Endodermal cell (in vitro differentiated cells): Measurements from ENCODE around the gene UNC119. TPM values are rescaled to one million over a fixed set of nuclear protein-coding genes. Genes with fewer than 3 reads are reported as not detected.

Experiments
- DNase-seq: peaks from one replicate; pipeline ENCODE4 v3.0.0-alpha.2; 2017
- H3K27ac ChIP-seq: 2 replicates; pipeline ENCODE4 v1.5.1; 2013; ENCODE audit warnings: mild to moderate bottlenecking, low read depth, low read length, moderate library complexity
- H3K27me3 ChIP-seq: 2 replicates; pipeline ENCODE4 v1.6.1; 2013; ENCODE audit warnings: mild to moderate bottlenecking, low read length, moderate library complexity; ENCODE audit not compliant: insufficient read depth, control insufficient read depth, poor library complexity, severe bottlenecking
- H3K36me3 ChIP-seq: 2 replicates; pipeline ENCODE4 v1.7.0; 2013; ENCODE audit warnings: mild to moderate bottlenecking, low read length, moderate library complexity; ENCODE audit not compliant: control insufficient read depth, insufficient read depth
- H3K4me1 ChIP-seq: one replicate; pipeline ENCODE4 v1.7.0; 2013; ENCODE audit warnings: low read length; ENCODE audit not compliant: control insufficient read depth, insufficient read depth
- H3K4me3 ChIP-seq: 2 replicates; pipeline ENCODE4 v1.5.1; 2013; ENCODE audit warnings: mild to moderate bottlenecking, low read length, moderate library complexity
- H3K9ac ChIP-seq: 2 replicates; pipeline ENCODE4 v1.6.1; 2013; ENCODE audit warnings: mild to moderate bottlenecking, low read length, moderate library complexity; ENCODE audit not compliant: poor library complexity, severe bottlenecking; ENCODE audit errors: extremely low read depth
- H3K9me3 ChIP-seq: 2 replicates; pipeline ENCODE4 v1.6.1; 2013; ENCODE audit warnings: mild to moderate bottlenecking, low read length, moderate library complexity; ENCODE audit not compliant: control insufficient read depth
- H3K27ac Mint-ChIP-seq: 2 replicates; pipeline ENCODE4 v1.8.0; 2020; ENCODE audit warnings: mixed read lengths
- H3K27me3 Mint-ChIP-seq: 2 replicates; pipeline ENCODE4 v1.8.0; 2021; ENCODE audit warnings: mild to moderate bottlenecking, mixed read lengths; ENCODE audit not compliant: insufficient read depth
- H3K36me3 Mint-ChIP-seq: 2 replicates; pipeline ENCODE4 v1.8.0; 2020; ENCODE audit warnings: low read depth, mixed read lengths
- H3K4me1 Mint-ChIP-seq: 2 replicates; pipeline ENCODE4 v1.8.0; 2020; ENCODE audit warnings: mixed read lengths
- H3K4me3 Mint-ChIP-seq: 2 replicates; pipeline ENCODE4 v1.8.0; 2020; ENCODE audit warnings: mild to moderate bottlenecking, moderate library complexity, mixed read lengths
- H3K9me3 Mint-ChIP-seq: 2 replicates; pipeline ENCODE4 v1.8.0; 2020; ENCODE audit warnings: mild to moderate bottlenecking, mixed read lengths
- WGBS, 2 experiments: methylation state at CpG; one replicate each; pipeline versions ENCODE4 v1.1.5 to v1.1.7; 2013; ENCODE audit warnings: missing lambda C conversion rate in 2 of 2, mixed read lengths in 1 of 2; ENCODE audit not compliant: insufficient coverage in 1 of 2, insufficient read length in 1 of 2; 5-methylcytosine and 5-hydroxymethylcytosine counted together
- total RNA-seq, 2 donors: library from RNA; stranded (reverse); fragmentation: NEBNext Ultra II Directional in 1 of 2; extraction: Animal tissue kit (Norgen Biotek cat#: 25700) in 1 of 2; gene quantifications; 2 replicates in 1 of 2; 3 replicates in 1 of 2; pipeline ENCODE4 v1.2.1, GENCODE V29; 2021
- TF ChIP-seq, protein P1 (sequence below): fragments of 200-600 bp; sonication (generic); conservative IDR thresholded peaks from 2 replicates; pipeline ENCODE4 v1.5.0; 2021; ENCODE audit warnings: antibody characterized with exemption, mild to moderate bottlenecking

The UNC119 gene
- total RNA-seq, 2 donors from 2014 or later = 46.7 to 59.0 TPM

GRCh38 chr17:28501421-28502284, 50.8 kb downstream of the UNC119 start:
- Histone ChIP-seq H3K9me3 (no peaks in the 10 kb centered on the region), H3K4me3 (no peak overlapping the region), H3K36me3 (no peaks in the 10 kb centered on the region), H3K27me3 (peaks cover 8% of the 10 kb centered on the region), H3K27ac (no peak overlapping the region), H3K4me1 (no peaks in the 10 kb centered on the region), H3K9ac (no peak overlapping the region)
- Mint-ChIP-seq H3K27me3 (peaks cover 4% of the 10 kb centered on the region), H3K4me3 (no peak overlapping the region), H3K4me1 (peaks cover 9% of the 10 kb centered on the region), H3K27ac (no peak overlapping the region), H3K36me3 (no peaks in the 10 kb centered on the region), H3K9me3 (no peaks in the 10 kb centered on the region)
- no peak for DNase-seq
- TF ChIP-seq, protein P1, sequence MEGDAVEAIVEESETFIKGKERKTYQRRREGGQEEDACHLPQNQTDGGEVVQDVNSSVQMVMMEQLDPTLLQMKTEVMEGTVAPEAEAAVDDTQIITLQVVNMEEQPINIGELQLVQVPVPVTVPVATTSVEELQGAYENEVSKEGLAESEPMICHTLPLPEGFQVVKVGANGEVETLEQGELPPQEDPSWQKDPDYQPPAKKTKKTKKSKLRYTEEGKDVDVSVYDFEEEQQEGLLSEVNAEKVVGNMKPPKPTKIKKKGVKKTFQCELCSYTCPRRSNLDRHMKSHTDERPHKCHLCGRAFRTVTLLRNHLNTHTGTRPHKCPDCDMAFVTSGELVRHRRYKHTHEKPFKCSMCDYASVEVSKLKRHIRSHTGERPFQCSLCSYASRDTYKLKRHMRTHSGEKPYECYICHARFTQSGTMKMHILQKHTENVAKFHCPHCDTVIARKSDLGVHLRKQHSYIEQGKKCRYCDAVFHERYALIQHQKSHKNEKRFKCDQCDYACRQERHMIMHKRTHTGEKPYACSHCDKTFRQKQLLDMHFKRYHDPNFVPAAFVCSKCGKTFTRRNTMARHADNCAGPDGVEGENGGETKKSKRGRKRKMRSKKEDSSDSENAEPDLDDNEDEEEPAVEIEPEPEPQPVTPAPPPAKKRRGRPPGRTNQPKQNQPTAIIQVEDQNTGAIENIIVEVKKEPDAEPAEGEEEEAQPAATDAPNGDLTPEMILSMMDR = no peak
- WGBS, 2 experiments = 84 to 91% methylated on average over 2 to 3 of the region's 3 CpGs

- Histone ChIP-seq H3K36me3 (no peaks in the 10 kb centered on the region), H3K9me3 (no peaks in the 10 kb centered on the region), H3K27me3 (peaks cover 8% of the 10 kb centered on the region), H3K27ac (no peak overlapping the region), H3K9ac (no peak overlapping the region), H3K4me3 (no peak overlapping the region), H3K4me1 (no peaks in the 10 kb centered on the region)
- Mint-ChIP-seq H3K9me3 (no peaks in the 10 kb centered on the region), H3K27me3 (peaks cover 5% of the 10 kb centered on the region), H3K36me3 (no peaks in the 10 kb centered on the region), H3K4me1 (peaks cover 9% of the 10 kb centered on the region), H3K27ac (no peak overlapping the region), H3K4me3 (no peak overlapping the region)
- no peak for DNase-seq
- TF ChIP-seq, protein P1 = no peak
- WGBS, 2 experiments = 78 to 79% methylated on average over 9 to 13 of the region's 13 CpGs
These were observed 51.6 kb downstream of the UNC119 start for GRCh38 chr17:28500712-28501379.

DNA sequence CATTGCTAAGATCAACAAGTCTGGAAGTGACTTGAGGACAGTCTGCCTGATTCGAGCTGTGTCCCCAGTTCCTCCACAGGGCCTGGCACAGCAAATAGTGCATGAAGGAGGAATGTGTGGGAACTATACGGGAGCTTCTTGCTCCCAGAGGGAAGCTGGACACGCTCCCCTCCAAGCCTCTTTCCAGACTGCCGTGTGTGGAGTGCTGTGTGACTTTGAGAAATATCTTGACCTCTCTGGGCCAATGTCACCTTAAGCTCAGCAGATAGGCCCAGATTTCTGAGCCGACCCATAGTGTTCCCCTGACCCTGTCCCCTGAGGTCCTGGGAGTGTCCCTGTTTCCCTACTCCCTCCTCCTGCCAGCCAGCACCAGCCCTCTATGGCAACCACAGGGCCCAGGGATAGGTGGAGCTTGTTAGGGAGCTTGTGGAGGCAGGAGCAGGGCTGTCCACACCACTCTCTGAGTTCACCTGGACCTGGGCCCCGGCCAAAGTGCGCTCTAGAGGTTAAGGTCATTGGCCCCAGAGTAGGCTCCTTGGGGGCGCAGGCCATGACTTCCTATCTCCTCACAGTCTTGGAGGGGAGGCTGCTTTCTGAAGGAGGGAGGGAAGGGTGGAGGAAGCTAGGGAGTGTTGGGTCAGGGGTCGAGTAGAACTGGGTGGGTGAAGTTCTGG, 52.6 kb downstream of the UNC119 start:
- H3K4me3 Mint-ChIP-seq = no peak overlapping the region
- H3K27ac Mint-ChIP-seq = no peak overlapping the region
- H3K27me3 Mint-ChIP-seq = peaks cover 3% of the 10 kb centered on the region

More for the DNA sequence above, 52.6 kb downstream of the UNC119 start:
- DNase-seq = no peak
- Histone ChIP-seq H3K9ac (no peak overlapping the region), H3K4me3 (no peak overlapping the region), H3K36me3 (no peaks in the 10 kb centered on the region), H3K9me3 (no peaks in the 10 kb centered on the region), H3K27me3 (peaks cover 13% of the 10 kb centered on the region), H3K27ac (no peak overlapping the region), H3K4me1 (no peaks in the 10 kb centered on the region)
- H3K36me3 Mint-ChIP-seq = no peaks in the 10 kb centered on the region
- TF ChIP-seq, protein P1 = no peak
- H3K4me1 Mint-ChIP-seq = peaks cover 9% of the 10 kb centered on the region
- H3K9me3 Mint-ChIP-seq = no peaks in the 10 kb centered on the region
- WGBS, 2 experiments = 79 to 81% methylated on average over 6 to 9 of the region's 9 CpGs
